GM18907 (cell line): Measurements from ENCODE around the gene MTTP.

ENCODE experiments used
- ATAC-seq: cut with Tn5 transposase; IDR thresholded peaks from one replicate; pipeline ENCODE4 v1.9.1; 2021; ENCODE audit warnings: mild to moderate bottlenecking, moderate library complexity; ENCODE audit not compliant: unreplicated experiment

The MTTP gene

DNA sequence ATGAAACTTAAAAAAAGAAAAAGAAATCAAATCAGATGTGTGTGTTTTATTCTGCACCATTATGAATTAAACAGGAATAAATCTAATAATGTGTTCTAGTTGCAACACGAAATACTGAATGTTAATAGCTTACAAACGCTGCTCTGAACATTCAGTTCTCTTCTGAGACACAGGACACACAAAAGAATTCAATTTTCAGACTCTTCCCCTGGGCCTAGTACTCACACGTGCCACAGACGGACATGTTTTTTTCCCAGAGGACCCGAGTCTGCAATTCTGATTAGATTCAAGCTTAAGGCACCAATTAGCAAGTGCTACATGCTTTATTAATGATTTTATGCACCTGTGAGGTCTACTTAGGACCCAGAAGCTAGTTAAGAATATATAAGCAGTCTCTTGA lies 62.5 kb downstream of the MTTP start:
- no peak for ATAC-seq

- ATAC-seq: no peak
Observed at GRCh38 chr4:99640676-99641075, 66.1 kb downstream of the MTTP start.

DNA sequence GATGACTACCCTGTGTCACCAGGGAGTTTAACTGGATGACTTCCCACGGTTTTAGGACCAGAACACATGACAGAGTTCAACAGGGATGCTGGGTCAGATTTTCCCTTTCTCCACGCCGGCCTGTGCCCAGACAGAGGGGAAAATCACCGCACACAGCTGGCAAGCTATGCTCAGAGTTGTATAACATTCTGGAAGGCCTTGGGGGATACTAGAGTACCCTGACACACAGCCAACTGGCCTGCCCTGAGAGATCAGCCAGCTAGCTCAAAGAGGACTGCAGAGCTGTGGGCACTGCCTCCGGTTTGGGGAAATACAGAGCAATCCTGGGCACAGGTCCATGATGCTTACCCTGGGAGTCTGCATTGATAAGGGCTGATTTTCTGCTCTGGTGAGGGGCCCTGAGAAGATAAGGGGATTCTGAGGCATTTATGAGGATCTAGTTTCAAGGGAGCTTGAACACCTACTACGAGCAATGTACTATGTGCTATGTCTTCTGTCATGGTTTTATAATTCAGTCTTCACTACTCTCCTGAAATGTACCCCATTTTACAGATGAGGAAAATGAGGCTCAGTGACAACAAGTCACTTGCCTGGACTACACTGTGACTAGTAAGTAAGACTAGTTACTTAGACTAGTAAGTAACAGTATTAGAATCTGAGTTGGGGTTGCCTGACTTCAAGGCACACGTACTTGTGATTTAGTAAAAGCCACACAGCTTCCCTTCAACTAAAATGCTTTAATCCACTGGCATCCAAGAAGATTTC lies 68.3 kb downstream of the MTTP start:
- no peak for ATAC-seq

GRCh38 chr4:99644453-99644852 lies 69.8 kb downstream of the MTTP start:
- ATAC-seq: no peak

DNA sequence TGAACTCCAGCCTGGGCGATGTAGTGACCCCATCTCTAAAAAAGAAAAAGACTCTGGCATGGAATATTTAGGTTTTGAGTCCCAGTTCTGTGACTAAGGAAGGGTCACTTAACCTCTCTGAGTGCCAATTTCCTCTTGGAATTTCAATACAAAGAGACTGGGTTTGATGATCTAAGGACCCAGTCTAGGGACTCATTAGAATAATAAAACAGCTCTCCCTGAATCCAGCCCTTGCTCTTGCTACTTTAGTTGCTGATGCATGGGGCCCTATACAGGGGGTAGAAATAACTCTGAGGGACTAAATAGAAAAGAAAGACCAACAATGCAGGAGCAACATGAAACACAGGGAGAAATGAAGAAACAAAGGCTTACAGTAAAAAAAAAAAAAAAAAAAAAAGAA lies 70.4 kb downstream of the MTTP start:
- no peak for ATAC-seq

- no peak for ATAC-seq
Observed at GRCh38 chr4:99645638-99646037, 71.0 kb downstream of the MTTP start.

GRCh38 chr4:99647071-99647470 lies 72.4 kb downstream of the MTTP start:
- ATAC-seq: no peak

GRCh38 chr4:99648321-99648720 lies 73.7 kb downstream of the MTTP start:
- no peak for ATAC-seq

DNA sequence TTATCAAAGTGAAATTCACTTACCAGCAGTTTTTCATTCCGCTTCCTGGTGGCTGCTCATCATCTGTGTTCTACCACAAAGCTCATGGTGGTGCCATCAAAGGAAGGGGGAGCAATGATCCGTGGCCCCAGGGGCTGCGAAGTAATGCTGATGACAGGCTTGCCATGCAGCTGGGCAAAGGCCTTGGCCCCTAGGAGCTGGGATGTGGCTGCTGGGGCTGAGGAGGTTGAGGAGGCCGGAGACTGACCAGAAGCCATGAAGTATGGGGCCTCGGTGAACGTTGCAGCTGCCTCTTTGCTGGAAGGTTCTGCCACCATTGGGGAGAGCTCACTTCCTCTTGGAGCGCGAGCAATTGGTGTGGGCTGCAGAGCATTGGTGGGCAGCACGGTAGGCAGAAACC lies 74.6 kb downstream of the MTTP start:
- no peak for ATAC-seq

- ATAC-seq: no peak
Observed at GRCh38 chr4:99649778-99650177, 75.2 kb downstream of the MTTP start.

DNA sequence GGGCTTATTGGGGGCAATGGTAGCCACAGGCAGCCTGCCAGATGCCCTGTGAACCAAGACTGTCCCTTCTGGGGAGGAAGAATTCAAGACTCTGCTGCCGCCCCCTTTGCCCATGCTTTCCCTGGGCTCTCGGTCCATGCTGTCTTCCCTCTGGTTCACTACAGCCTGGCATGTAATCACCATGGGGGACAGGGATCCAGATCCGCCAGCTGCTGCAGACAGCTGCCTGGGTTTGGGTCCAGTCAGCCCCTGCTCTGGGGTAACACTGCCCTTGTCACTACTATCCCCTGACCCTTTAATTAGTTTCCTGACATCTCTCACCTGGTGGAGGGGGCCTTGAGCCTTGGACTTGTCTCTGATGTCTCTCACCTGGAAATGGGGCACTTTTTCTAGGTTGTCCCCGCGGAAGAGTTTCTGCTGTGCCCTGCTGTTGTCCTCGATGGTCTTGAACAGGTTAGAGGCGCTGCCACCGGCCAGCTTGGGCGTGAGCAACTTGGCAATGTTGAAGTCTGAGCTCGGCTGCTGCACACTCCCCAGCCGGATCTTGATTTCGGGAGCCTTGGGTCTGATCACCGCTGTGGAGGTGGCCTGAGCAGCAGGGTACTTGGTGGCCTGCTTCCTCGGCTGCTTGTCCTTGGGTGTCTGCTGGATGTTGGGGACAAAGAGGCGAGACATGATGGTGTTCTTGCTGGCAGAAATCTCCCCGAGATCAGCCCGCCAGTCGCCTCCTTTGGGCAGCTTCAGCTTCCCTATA lies 76.6 kb downstream of the MTTP start:
- ATAC-seq: no peak

GRCh38 chr4:99651811-99652485 lies 77.3 kb downstream of the MTTP start:
- no peak for ATAC-seq

DNA sequence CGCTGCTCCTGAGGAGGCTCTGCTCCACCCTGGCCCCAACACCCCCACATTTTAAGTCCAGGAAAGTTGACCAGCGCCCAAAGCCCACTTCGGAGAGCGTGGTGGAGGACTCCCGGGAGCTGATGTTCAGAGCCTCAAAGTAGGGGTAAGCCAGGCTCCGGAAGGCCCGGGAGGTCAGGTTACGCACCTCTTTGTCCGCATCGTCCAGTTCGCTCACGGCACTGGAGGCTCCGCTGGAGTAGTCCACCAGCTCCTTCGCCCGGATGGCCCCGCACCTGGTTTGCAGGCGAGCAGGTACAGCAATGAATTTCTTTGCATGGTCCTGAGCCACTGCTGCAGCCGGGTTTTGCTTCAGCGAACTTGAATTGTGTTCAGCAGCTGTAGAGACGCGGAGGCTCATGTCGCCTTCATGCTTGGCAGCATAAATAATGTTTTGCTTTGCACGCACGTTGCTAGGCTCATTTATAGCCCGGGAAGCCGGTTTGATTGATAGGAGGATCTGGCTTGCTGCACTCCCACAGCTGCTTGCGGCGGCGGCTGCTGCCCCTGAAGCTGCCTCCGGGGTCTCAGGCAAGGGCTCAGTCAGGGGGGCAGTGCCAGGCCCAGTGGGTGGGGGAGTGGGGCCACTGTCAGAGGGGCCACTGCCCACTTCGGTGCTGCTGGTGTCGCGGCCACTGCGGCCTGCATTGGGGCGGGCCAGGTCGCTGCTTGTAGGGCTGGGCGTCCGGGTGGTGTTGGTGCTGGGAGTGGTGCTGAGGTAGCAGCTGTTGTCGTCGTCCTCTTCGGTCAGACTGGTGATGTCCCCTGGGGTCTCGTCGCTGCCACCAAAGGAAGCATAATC lies 78.2 kb downstream of the MTTP start:
- no peak for ATAC-seq

GRCh38 chr4:99653916-99654315 lies 79.3 kb downstream of the MTTP start:
- no peak for ATAC-seq

- no peak for ATAC-seq
Observed at GRCh38 chr4:99654361-99654761, 79.7 kb downstream of the MTTP start.

- no peak for ATAC-seq
Observed at GRCh38 chr4:99655308-99656081, 80.9 kb downstream of the MTTP start.

DNA sequence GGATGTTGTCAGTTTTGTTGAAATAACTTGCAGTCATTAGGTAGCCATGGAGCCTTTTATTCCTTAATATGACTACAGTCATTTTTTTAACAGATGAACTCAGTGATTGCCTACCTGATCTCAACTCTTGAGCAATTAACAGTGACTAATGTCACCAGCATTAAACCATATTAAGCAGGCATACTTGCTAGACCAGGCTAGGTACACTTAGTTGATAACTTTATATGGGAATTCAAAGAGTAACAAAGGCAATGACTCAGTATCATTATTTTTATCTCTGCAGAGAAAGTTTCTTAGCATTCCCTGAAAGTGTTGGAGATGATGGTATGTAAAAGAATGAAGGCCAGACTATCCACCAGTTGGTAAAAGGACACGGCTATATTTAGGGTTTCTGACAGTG lies 83.2 kb downstream of the MTTP start, which contains the start of gene C4orf54:
TSS of gene C4orf54 (minus strand) at position 31 of the 400 bp plus-strand sequence. CDS start 3,180 bp downstream, outside the sequence.
- ATAC-seq: no peak

DNA sequence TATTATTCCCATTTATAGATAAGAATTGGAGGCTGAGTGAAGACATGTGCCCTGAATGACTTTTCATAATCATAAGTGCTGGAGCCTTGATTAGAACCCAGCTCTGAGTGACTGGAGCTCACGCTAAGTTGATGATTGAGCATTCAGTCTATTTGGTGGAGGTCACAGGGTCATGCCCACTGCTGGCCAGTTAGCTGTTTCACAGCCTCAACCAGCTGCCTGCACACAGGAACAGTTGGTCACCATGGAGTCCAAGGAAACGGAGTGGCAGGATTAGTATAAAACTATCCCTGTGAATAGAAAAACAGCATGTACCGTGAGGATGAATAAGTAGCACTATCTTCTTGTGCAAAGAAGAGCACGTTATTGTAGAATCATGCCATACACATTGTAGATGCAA lies 84.0 kb downstream of the MTTP start:
- no peak for ATAC-seq

DNA sequence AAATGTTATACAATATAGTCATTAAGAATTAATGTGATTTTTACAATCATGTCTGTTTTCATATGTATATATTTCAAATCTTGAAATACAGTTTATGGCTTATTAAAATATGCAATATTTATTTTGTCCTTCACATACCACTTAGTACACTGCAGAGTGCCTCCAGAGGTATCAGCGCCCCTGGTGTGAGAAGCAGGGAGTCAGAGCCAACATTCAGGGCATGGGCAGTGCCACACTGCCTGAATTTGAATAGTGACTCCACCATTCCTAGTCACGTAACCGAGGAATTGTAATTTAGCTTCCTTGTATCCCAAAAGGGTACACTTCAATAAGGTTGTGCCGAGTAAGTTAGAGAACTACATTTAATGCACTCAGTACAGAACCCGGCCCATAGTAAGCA lies 87.3 kb downstream of the MTTP start:
- ATAC-seq: no peak

GRCh38 chr4:99664716-99665115 lies 90.1 kb downstream of the MTTP start:
- no peak for ATAC-seq
